Brain microvascular endothelial cell (primary cell): ENCODE results near the gene SOS1.
"Not testable (repeated sequence)": the region's sequence is repeated elsewhere in the genome, so short reads cannot be mapped to it uniquely, and the experiment has no call there.

Experiments used
- DNase-seq: peaks from one replicate; pipeline ENCODE4 v3.0.0-alpha.2; 2020
- H3K27ac ChIP-seq: fragments of 250-450 bp; sonication (Bioruptor Pico); 2 replicates; pipeline ENCODE4 v1.5.1; 2020; ENCODE audit warnings: mild to moderate bottlenecking, moderate library complexity
- H3K27me3 ChIP-seq: fragments of 250-450 bp; sonication (Bioruptor Pico); replicated peaks from 2 replicates; pipeline ENCODE4 v1.5.1; 2020; ENCODE audit warnings: mild to moderate bottlenecking
- H3K36me3 ChIP-seq: fragments of 250-450 bp; sonication (Bioruptor Pico); replicated peaks from 2 replicates; pipeline ENCODE4 v1.5.1; 2020; ENCODE audit warnings: mild to moderate bottlenecking
- H3K4me3 ChIP-seq: 2 replicates; pipeline ENCODE4 v1.5.1; 2011; ENCODE audit warnings: low read depth, mild to moderate bottlenecking, control low read depth, low read length, moderate library complexity
- in situ Hi-C: cut with HindIII; loops from 2 replicates; pipeline ENCODE4 v1.10.0; 2017; ENCODE audit warnings: low sequenced_read_pairs, low pct_ligation_motif_present
- TF ChIP-seq, protein P1 (sequence below): IDR thresholded peaks from 2 replicates; pipeline ENCODE4 v1.5.1; 2011; ENCODE audit warnings: low read depth, mild to moderate bottlenecking, moderate library complexity, low read length, control low read depth, inconsistent platforms; ENCODE audit errors: missing control alignments

SOS1 gene

DNA sequence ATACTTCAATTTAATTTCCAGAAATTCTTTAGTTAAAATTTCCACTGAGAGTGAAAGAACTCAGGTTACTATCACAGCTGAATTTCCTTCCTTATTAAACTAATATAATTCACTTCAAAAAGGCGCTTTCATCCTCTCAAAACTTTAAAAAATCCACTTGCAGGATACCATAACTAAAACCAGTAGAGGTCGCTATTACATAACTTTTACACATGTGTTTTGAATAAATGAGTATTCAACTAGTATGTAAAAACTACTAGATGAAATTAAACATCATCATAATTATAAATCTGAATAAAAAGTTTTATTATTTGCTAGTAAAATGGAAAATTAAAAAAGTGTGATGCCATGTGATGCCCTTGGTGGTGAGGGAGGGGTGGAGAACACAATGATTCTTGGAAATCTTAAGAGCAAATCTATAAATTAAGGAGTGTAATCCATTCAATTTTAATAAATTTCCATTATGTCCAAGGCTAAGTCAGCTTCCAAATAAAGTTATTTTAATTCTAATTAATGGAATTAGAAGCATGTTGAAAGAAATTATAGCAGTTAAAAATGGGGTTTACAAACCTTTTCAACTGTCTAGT, 61.4 kb downstream of the SOS1 start:
- in situ Hi-C loops = loop anchor here (25.0 kb wide), 1 partner anchor 178 kb away; the partner anchor contains the start of gene CDKL4
- DNase-seq = no peak

DNA sequence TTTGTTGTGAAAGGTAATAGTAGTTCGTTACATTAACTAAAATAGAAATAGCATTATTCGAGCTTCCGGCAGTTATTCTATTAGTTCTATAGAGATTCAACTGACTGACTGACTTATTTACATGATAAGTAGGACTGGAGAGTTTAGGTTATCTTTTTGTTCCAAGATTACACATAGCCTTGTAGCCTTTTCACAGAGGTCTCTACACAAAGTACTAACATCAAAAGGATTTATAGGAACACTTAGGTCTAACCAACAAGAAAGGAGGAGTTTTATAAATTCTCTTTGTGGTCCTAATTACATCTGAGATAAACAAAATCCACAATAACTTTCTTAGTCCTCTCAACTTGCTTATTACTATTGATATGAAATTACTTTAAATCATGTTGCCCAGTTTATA, 62.8 kb downstream of the SOS1 start:
- TF ChIP-seq, protein P1, sequence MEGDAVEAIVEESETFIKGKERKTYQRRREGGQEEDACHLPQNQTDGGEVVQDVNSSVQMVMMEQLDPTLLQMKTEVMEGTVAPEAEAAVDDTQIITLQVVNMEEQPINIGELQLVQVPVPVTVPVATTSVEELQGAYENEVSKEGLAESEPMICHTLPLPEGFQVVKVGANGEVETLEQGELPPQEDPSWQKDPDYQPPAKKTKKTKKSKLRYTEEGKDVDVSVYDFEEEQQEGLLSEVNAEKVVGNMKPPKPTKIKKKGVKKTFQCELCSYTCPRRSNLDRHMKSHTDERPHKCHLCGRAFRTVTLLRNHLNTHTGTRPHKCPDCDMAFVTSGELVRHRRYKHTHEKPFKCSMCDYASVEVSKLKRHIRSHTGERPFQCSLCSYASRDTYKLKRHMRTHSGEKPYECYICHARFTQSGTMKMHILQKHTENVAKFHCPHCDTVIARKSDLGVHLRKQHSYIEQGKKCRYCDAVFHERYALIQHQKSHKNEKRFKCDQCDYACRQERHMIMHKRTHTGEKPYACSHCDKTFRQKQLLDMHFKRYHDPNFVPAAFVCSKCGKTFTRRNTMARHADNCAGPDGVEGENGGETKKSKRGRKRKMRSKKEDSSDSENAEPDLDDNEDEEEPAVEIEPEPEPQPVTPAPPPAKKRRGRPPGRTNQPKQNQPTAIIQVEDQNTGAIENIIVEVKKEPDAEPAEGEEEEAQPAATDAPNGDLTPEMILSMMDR = no peak
- H3K27me3 ChIP-seq = no peaks in the 10 kb centered on the region
- H3K27ac ChIP-seq = no peak overlapping the region
- H3K36me3 ChIP-seq = peaks cover 3% of the 10 kb centered on the region
- in situ Hi-C loops = loop anchor here (25.0 kb wide), 1 partner anchor 179 kb away; the partner anchor contains the start of gene CDKL4
- DNase-seq = no peak
- no peak overlapping the region for H3K4me3 ChIP-seq

More for the DNA sequence above, 61.4 kb downstream of the SOS1 start:
- no peak overlapping the region for H3K4me3 ChIP-seq
- TF ChIP-seq, protein P1 = peak; percentile 19
- no peaks in the 10 kb centered on the region for H3K27me3 ChIP-seq
- no peak overlapping the region for H3K27ac ChIP-seq
- no peaks in the 10 kb centered on the region for H3K36me3 ChIP-seq

DNA sequence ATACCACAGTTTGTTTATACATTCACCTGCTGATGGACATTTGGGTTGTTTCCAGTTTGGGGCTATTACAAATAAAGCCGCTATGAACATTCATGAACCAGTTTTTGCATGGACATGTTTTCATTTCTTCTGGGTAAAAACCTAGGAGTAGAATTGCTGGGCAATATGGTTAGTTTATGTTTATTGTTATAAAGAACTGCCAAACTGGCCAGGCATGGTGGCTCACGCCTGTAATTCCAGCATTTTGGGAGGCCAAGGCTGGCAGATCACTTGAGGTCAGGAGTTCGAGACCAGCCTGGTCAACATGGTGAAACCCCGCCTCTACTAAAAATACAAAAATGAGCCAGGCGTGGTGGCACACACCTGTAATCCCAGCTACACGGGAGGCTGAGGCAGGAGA, 68.2 kb downstream of the SOS1 start:
- not testable (repeated sequence) for DNase-seq, H3K4me3 ChIP-seq
- in situ Hi-C loops = loop anchor here (25.0 kb wide), 1 partner anchor 185 kb away; the partner anchor contains the start of gene CDKL4

DNA sequence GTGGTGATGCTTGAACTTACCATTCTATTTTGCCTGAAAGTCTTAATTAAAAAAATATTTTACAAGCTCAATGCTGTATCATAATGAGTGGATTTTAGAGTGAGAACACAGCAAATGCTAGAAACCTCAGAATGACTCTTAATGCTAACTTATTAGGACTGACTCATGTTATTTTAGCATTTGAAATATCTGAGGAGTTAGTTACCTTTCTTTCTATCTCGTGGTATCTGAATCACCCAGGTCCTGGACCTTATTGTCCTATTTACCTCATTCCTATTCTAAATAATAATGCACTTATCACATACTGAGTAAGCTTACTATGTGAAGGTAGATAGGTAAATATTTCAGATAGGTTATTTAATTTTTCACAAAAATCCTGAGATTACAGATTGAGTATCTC, 70.7 kb downstream of the SOS1 start:
- TF ChIP-seq, protein P1 = no peak
- H3K27me3 ChIP-seq = no peaks in the 10 kb centered on the region
- in situ Hi-C loops = loop anchor here (25.0 kb wide), 1 partner anchor 187 kb away; the partner anchor contains the start of gene CDKL4
- DNase-seq = no peak
- no peak overlapping the region for H3K27ac ChIP-seq
- H3K4me3 ChIP-seq = no peak overlapping the region
- H3K36me3 ChIP-seq = peaks cover 12% of the 10 kb centered on the region

More for the DNA sequence above, 68.2 kb downstream of the SOS1 start:
- not testable (repeated sequence) for H3K36me3 ChIP-seq, H3K27ac ChIP-seq, H3K27me3 ChIP-seq

DNA sequence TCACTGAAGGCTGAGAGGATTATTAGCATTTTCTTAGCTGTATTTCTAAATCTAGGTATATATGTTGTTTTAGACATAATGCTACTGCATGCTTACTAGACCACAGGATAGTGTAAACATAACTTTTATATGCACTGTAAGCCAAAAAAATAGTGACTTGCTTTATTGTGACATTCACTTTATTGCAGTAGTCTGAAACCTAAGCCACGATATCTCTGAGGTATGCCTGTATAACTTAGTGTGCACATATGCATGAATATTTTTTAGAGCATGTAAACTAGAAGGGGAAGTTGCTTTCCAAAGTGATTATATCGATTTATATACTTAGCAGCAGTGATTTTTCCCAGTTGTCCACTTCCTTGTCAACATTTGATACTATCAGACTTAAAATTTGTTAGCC, 81.8 kb downstream of the SOS1 start:
- DNase-seq = no peak
- no peak overlapping the region for H3K27ac ChIP-seq
- TF ChIP-seq, protein P1 = no peak
- in situ Hi-C loops = no loop called here
- H3K4me3 ChIP-seq = no peak overlapping the region
- no peaks in the 10 kb centered on the region for H3K27me3 ChIP-seq
- peaks cover 3% of the 10 kb centered on the region for H3K36me3 ChIP-seq

DNA sequence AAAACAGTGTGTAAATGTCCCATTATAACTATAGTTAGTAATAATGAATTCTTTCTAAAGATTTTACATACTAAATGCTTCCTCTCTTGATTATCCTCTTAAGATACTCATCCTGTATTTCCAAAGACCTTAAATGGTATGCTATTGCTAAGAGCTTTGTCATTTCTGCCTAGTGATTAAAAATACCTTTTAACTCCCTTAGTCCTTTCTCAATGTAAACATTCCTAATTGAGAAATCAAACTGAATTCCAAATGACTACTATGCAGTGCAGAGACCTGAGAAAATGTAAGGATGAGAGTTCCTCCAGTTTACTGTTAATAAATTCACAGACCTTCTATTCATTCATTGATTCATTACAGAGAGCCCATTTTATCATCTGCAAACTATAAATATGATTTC, 86.9 kb downstream of the SOS1 start:
- in situ Hi-C loops = no loop called here
- TF ChIP-seq, protein P1 = no peak
- no peak for DNase-seq
- Histone ChIP-seq H3K27me3 (no peaks in the 10 kb centered on the region), H3K27ac (no peak overlapping the region), H3K36me3 (peaks cover 5% of the 10 kb centered on the region), H3K4me3 (no peak overlapping the region)
